Measurements from ENCODE around the gene SLC9A1.

- TF ChIP-seq POLR2A (IDR thresholded peaks at IDR 0.05), result no peak
- TF ChIP-seq, protein P1, sequence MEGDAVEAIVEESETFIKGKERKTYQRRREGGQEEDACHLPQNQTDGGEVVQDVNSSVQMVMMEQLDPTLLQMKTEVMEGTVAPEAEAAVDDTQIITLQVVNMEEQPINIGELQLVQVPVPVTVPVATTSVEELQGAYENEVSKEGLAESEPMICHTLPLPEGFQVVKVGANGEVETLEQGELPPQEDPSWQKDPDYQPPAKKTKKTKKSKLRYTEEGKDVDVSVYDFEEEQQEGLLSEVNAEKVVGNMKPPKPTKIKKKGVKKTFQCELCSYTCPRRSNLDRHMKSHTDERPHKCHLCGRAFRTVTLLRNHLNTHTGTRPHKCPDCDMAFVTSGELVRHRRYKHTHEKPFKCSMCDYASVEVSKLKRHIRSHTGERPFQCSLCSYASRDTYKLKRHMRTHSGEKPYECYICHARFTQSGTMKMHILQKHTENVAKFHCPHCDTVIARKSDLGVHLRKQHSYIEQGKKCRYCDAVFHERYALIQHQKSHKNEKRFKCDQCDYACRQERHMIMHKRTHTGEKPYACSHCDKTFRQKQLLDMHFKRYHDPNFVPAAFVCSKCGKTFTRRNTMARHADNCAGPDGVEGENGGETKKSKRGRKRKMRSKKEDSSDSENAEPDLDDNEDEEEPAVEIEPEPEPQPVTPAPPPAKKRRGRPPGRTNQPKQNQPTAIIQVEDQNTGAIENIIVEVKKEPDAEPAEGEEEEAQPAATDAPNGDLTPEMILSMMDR (IDR thresholded peaks at IDR 0.05 in 8 of 11, conservative IDR thresholded peaks at IDR 0.05 in 3 of 11), result no peak
Measured at GRCh38 chr1:27162090-27162489, 7.2 kb upstream of the SLC9A1 start.

Data from spleen (tissue), 7 donors.